NCI-H1105 treated with DMSO at 0.1 percent for 48 hours (cell line): ENCODE data around the gene ITGB7.

Experiments
- DNase-seq: peaks from one replicate; lab custom pipeline; 2025; lab: John Stamatoyannopoulos, UW

ITGB7 gene

DNA sequence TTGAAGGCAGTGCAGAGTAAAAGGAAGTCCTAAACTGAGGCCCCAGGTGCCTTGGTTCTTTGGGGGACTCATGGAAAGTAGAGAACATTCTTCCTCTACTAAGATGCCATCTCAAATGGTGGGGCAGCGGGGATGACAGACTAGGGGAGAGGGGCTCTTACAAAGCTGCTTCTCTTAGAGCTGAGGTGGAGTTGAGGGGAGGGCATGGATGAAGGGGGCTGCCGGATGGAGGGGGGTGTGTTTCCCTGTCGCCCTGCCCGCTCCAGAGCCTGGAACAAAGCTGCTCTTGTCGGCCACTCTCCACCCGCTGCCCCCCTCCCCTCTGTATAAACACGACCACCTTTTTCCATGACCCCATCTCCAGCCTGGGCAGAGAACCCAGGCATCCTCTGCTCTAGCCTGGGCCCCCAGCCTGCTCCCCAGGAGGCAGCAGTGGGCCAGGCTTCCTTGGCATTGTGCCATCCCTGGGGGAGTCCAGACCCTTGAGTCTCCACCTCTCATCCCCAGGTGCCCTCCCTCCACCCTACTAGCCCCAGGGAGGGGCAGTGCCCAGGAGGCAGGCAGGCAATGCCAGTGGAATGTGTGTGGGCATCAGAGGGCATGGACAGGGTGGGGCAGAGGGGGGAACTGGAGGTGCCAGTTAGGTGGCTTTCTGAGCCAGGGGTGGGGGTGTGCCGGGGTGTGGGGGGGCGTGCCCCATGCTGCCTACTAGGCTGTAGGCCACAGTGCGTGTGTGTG lies 23.2 kb upstream of the ITGB7 start:
- DNase-seq, result no peak

DNA sequence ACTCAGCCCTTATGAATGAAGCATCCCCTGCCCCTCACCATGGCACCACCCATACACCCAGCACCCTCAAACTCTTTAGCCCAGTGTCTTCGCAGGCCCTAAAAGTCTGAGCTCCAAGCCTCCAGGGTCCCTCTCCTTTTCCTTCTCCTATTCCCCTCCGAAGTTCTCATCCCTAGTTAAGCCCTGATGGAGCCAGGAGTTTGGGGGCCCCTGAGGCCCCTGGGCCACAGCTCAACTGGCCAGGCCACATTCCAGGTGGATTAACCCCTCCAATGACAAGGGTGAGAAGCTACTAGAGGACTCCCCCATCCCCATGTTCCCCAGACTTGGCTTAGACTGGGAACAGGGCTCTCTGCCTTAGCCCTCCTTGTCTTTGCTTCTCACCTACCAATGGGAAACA lies 22.4 kb upstream of the ITGB7 start:
- DNase-seq, result no peak

DNA sequence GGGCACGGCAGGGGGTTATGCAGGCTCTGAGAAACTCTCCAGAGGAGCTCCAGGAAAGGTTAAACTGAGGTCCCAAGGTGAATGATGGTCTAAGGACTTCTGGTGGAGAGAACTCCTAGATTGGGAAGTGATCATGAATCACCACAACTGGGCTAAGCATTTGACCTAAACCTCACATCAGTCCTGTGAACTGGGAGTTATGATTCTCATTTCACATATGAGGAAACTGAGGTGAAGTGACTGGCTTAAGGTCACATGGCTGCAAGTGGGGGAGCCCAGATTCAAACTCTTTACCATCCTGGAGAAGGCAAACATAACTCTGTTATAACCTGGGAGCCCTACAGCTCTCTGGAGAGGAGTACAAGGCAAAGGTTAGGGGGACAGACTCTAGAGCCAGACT lies 20.8 kb upstream of the ITGB7 start:
- DNase-seq, result no peak

DNA sequence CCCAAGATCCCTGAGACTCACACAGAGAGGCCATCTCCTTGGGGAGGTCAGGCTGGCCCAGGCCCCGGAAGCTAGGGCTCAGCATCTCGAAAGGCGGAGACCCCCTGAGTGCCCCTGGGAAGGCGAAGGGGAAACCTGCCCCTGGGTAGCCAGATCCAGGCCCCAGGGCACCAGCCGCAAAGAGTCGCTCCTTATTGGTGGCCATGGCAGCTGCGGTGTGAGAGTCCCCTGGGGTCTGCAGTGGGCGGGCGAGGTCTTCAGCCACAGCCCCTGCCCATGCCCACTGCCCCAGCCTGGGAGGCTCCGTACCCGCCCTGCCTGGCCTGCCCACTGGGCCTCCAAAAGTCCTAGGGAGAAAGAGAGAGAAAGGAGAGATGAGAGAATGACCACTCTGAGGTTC lies 20.3 kb upstream of the ITGB7 start:
- DNase-seq, result no peak

DNA sequence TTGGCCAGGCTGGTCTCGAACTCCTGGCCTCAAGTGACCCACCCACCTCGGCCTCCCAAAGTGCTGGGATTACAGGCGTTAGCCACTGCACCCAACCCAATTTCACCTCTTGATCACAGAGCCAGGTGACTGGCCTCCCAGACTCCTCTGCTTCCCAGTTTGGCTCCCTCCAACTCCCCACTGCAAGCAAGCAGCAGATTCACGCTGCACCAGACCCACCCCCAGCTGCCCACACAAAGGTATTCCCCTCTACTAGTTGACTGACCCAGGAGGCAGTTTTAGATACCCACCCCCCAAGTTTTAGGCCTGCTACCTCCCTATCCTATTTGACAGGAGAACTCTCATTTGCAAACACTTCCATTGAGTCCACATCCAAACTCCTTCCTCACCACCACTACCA lies 19.8 kb upstream of the ITGB7 start:
- DNase-seq, result no peak

DNA sequence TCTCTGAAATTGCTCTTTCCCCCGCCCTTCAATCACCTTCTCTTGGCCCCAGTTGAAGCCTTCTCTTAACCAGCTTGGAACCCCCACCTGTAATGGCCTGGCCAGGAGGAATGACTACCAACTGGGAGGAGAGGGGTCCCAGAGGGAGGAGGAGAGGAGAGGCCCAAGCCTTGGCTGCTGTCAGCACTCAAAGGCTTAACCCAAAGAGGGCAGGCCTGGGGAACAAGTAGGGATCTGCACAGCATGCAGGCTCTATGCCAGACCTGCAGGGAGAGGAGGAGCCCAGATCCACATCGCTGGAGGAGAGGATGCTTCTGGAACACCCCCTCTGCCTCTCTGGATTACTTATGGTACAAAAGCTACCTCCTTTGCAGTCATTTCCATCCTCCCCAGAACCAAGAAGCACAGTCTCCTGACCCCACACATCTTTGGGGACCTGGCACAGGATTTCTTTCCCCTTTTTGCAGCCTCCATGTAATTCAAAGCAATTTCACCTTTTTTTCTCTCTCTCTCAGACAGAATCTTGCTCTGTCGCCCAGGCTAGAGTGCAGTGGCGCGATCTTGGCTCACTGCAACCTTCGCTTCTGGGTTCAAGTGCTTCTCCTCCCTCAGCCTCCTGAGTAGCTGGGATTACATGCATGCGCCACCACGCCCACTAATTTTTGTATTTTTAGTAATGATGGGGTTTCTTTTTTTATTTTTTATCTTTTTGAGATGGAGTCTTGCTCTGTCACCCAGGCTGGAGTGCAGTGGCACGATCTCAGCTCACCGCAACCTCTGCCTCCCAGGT lies 18.8 kb upstream of the ITGB7 start:
- DNase-seq, result no peak

DNA sequence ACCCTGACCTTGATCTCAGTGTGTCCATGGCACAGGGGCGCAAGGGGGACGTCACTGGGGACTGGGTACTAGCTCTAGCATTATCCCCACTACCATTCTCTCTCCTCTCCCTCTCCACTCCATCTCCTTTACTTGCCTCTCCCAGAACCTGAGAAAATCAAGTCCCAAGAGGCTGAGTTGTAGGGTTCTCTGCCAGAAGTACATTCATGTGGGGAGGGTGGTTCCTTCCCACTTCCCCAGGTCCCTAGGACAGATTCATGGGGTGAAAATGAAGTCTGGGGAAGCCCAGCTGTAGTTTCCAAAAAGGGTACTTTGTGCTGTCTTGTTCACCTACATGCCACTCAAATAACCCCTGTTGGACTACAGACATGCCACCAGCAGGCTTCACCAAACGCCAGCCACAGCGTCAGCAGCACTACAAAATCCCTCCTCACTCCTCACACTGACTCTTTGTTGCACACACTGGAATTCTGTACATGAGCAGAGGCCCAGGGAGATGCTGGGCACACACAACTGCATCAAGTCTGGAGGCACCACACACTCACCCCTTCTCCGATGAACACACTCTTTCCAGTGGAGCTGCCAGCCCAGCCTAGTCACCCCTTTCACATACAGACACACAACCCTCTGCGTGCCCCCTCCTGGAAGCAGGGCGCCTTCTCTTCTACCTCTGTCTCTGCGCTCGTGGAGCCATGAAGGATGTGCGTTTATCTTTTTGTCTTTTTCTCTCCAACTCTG lies 18.0 kb upstream of the ITGB7 start:
- no peak for DNase-seq

DNA sequence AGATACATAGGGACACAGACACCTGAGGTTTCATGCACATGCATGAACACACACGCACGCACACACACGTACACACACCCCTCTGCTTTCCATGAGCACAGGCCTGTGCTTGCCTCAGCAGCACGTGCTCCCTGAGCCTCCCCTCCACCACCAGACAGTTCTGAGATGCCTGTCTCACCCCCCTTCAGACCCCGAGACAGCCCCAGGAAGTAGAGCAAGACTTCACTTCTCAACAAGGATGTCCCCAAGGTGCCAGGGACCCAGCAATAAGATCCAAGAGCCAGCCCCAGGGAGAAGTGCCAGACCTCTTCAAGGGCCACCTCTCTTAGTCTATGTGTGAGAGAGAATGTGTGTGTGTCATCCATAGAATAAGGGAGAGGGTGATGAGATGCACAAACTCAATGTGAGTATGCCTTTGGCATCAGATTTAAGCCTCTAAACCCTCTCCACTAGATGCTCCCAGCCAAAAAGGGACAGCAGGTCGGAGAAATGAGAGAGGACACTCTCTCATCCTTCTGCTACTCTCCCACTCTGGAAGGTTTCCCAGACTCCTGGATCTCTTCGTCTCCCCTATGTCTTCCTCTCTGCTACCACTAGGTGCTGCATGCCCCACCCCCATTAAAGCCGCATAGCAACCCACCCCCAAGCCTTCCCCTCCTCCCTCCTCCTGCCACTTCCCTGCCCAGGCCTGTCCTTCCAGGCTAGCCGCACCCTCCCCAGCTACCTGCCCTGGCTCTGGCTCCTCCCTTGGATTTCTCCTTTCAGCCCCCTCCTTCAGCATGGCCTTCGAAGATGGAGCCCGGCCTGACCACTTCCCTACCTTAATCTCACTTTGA lies 17.2 kb upstream of the ITGB7 start:
- no peak for DNase-seq

DNA sequence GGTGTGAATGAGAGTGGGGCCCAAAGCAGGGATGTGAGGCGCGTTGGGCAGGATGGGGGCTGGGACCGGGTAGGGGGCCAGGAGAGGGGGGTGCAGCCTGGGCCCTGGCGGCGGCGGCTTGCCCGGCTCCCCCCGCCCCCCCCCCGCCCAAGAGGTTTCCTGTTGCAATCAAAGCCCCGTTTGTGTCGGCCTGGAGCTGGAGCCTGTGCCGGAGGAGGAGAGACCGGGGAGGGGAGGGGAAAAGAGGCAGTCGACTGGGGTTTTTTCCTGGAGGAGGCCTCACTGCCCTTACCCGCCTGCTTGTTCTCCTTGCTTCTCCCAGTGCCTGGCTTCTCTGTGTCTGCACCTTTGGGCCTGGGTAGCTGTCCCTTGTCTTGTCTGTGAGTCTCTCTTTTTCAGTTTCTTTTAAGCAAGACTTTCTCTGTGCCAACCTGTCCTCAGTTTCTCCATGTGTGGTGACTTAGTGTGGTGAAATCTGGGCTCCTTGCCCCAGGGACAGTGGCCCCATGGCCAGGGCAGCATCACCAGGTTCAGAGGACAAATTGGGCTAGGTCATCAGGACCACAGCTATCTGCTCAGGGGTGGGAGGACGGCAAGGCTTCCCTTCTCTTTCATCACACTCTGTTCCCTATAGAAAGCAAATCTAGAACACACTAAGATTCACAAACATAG lies 16.5 kb upstream of the ITGB7 start:
- DNase-seq, result no peak

DNA sequence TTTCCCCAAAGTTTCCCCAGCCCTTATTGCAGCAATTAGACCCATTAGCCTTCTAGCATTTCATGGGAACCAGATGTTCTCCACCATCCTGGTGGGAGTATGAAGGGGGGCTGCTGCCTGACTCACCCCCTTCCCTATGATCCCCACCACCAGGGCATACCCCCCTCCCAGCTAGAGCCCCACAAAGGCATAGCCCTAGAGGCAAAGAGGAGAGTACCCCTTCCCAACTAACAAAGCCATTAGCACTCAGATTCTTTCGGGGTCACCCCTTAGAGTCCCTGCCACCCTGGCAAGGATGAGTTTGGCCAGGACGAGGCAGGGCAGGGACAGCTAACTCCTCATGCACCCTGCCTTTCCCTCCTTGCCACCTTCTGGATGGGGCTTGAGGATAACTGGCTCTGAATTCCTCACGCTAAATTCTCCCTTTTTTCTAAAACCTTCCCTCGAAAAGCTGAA lies 15.8 kb upstream of the ITGB7 start:
- no peak for DNase-seq

DNA sequence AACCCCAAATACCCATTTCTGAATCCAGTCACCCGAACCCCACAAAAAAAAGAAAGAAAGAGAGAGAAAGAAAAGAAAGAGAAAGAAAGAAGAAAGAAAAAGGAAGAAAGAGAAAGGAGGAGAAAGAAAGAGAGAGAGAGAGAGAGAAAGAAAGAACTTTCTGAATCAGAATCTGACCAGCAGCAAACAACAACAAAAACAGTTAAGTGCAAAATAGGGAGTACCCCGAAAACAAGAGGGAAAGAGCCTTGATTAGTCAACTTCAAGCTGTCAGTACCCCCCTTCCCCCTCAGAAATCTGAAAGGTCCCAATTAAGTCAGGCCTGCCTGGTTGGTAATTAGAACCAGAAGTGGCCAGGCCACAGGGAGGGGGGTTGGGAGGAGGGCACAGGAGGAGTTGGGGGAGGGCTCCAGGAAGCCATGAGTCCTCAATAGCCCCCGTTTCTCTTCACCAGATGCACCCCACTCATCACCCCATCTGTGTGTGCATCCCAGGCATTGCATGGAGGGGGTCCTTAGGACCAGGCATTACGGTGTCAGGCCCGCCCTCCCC lies 15.2 kb upstream of the ITGB7 start:
- no peak for DNase-seq

DNA sequence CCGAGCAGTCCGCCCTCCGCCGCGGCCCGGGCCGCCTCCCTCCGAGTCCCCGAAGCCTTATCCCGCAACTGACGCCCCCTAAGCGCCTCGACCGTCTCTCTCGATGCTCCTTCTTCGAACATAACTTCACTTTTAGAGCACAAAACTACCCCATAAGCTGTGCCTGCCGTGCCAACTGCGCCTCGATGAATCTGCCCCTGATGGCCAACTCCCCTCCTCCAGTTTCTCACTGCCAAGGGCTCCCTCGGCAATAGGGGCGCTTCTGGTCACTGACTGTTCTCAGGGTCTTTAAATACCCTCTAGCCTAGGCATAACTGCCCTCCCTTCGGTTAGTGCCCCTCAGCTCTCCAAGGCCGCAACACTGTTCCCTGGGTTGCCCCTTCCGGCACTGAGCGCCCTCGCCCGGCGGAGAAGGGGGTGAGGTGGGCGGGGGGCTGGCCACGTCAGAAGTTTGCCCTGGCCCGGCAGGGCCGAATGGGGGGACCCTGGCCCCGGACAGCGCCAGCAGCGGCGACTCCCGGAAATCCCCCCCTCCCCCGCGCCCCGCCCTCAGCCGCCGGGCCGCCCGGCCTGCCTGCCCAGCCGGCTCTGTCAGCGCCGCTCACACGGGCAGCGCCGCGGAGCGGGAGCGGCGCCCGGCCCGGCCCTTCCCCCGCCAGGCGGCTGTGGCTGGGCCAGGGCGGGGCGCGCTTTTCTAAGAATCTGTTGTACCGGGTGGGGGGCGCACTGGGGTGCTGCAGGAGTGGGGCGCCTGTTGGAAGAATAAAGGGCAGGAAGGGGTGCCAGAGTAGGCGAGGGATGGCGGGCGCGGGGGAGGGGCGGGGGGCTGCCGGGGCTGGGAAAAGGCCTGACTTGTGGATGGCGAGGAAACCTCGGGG lies 14.4 kb upstream of the ITGB7 start:
- peak; percentile 21 for DNase-seq

DNA sequence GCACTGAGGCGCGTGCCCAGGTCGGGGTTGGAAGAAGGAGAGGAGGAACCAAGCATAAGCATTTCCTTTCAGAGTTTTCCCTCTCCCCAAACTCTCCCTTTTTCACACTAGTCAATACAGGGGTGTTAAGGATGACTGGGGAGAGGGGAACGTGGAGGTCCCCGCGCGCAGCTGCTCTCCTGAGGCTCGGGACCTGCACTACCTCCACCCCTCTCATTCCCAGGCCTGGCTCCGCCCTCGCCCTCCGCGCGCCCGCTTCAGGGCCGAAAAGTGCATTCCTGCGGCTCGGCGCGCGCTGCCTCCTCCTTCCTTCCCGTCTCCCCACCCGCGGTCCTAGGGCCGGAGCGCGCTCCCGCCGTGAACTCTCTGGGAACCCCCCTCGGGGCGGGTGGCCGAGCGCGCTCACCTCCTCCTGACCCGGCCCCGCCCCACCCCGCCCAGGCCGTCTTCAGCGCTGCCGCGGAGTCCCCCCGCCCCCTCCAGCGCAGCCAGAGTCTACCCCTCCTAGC lies 13.7 kb upstream of the ITGB7 start:
- DNase-seq, result peak; percentile 55

DNA sequence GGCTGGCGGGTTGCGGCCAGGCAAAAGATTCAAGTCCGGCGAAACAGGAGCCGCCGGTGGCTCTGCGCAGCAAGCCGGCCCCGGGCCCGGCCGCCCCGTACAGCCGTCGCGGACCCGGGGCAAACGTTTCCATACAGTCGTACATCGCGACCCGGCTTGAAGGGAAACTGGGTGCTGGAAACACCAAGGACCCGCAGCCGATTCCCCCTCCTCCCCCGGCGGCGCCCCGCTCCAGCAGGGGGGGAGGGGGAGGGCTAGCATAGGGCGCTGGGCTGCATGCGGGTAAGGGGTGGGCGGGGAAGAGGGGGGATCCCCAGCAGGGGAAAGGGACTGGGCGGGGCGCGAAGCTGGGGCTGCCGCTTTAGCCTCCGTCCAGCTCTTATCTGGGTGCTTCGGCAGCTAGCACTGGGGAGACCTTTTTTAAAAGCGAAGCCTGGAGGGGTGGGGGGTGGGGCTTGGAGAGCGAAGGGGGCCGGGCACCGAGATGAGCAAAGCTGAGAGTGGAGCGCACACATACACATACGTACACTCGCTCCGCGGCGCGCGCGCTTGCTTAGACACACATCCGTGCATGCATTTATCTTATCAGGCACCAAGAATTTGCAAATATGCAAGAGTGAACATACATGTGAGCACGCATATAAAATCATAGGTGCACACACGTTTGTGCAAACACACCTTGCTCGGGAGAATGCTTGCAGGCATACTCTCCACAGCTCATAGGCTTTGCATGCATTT lies 13.1 kb upstream of the ITGB7 start:
- DNase-seq, result peak; percentile 9

DNA sequence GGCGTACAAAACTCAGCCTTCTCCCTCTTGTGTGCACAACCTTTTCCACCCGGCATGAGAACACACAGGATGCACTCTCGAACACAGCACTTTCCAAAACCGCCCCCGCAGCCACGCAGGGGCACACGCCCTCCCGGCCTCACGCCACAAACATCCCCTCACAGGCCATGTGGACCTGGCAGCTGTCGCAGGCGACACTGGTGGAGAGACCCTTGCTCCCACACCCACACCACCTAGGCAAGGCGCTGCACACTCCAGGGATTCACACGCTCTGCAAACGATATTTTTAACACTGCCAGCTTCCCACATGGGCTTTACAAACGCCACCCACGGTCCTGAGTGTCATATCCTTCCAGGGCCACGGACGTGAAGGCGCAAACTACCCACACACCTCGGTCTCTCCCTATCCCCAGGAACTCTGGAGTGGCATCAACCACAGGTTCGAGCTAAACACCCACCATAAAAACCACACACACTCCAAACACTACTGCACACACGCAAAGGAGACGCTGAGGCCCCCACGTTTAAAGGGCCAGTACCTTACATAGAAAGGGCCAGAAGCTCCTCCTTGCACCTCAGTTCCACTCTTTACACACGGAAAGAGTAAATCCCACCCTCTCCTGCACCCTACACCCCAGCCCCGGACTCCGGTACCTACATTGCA lies 12.4 kb upstream of the ITGB7 start:
- no peak for DNase-seq

DNA sequence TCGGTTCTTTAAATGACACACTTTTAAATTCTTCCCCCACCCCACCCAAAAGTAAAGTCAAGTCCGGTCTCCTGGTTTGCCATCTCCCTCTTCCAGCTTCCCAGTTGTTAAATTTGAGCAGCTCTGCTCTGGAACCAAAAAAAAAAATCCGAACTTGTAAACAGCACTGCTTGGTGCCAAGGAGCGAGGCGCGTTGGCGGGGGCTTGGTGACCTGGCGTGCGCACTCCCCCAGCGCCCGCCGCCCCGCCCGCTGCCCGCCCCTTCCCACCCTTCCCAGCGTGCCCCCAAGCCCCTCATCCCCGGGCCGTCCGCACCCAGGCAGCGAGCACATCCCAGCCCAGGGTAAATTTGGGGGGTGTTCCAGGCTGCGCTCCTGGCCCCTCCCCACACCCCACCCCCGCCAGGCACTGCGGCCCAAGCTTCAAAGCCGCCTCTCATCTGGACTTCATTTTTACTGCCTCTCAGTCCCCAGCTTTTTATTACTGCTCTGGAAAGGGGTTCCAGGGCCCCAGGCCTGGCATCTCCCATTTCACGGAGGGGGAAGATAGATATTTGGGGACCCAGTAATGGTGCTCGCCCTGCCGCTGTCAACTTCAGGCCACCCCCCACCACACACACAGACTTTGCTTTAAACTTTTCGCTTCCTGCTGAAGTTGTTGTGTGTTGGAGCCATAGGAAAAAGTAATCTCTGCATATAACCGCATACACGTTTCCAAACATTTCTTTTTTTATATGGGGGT lies 11.7 kb upstream of the ITGB7 start:
- DNase-seq, result no peak

DNA sequence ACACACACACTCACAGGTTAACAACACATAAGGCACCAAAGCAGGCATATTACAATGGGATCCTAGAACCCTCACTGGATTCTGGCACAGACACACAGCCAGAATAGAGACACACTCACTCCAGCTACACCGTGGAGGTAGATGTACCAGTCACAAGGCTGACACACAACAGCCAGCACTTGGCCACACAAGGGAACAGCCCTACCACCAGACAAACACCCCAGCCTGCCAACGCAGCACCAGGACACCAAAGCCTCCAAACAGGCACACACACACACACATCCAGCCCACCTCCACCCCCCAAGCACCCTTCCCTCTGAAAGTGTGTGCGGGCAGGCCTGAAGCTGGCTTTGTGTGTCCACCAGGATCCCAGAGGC lies 10.9 kb upstream of the ITGB7 start:
- DNase-seq, result no peak
